Neural cell (in vitro differentiated cells): Measurements from ENCODE around the gene TMEM190. TPM values are rescaled to one million over a fixed set of nuclear protein-coding genes. Genes with fewer than 3 reads are reported as not detected.
A peak's percentile ranks its signal among the peaks of the same experiment; 100 is the strongest.

Experiments used
- H2AFZ ChIP-seq: fragments of 200-600, 300-800 bp; sonication (generic), shearing (Covaris generic); 2 replicates; pipeline ENCODE4 v1.6.0; 2014; ENCODE audit warnings: low read depth, mild to moderate bottlenecking, antibody characterized with exemption, low read length, moderate library complexity
- H3F3A ChIP-seq: fragments of 200-600 bp; shearing (Covaris generic); 2 replicates; pipeline ENCODE4 v1.6.1; 2016; ENCODE audit warnings: mild to moderate bottlenecking, moderate library complexity, mixed read lengths, antibody characterized with exemption, low read length; ENCODE audit not compliant: insufficient read depth, poor library complexity, severe bottlenecking
- H3K27ac ChIP-seq: fragments of 200-600, 300-800 bp; sonication (generic), shearing (Covaris generic); 2 replicates; pipeline ENCODE4 v1.5.1; 2014; ENCODE audit warnings: mild to moderate bottlenecking, low read length, moderate library complexity
- H3K27me3 ChIP-seq: fragments of 300-800, 200-600 bp; sonication (generic), shearing (Covaris generic); 2 replicates; pipeline ENCODE4 v1.6.0; 2014; ENCODE audit warnings: mild to moderate bottlenecking, low read depth, low read length, moderate library complexity; ENCODE audit not compliant: insufficient read depth
- H3K36me3 ChIP-seq: fragments of 300-800, 200-600 bp; sonication (generic), shearing (Covaris generic); 2 replicates; pipeline ENCODE4 v1.5.1; 2014; ENCODE audit warnings: mild to moderate bottlenecking, antibody characterized with exemption, low read length, moderate library complexity; ENCODE audit not compliant: insufficient read depth
- H3K4me2 ChIP-seq: fragments of 300-800, 200-600 bp; sonication (generic), shearing (Covaris generic); 2 replicates; pipeline ENCODE4 v1.6.0; 2014; ENCODE audit warnings: mild to moderate bottlenecking, low read length
- H3K4me3 ChIP-seq: fragments of 300-800, 200-600 bp; sonication (generic), shearing (Covaris generic); 2 replicates; pipeline ENCODE4 v1.5.1; 2014; ENCODE audit warnings: mild to moderate bottlenecking, low read length, moderate library complexity
- H3K79me2 ChIP-seq: fragments of 200-600 bp; shearing (Covaris generic); replicated peaks from 2 replicates; pipeline ENCODE4 v1.6.0; 2014; ENCODE audit warnings: mild to moderate bottlenecking, low read length, moderate library complexity; ENCODE audit not compliant: insufficient read depth
- H3K9ac ChIP-seq: fragments of 300-800, 200-600 bp; sonication (generic), shearing (Covaris generic); 2 replicates; pipeline ENCODE4 v1.6.1; 2016; ENCODE audit warnings: mild to moderate bottlenecking, low read length, mixed read lengths
- H3K9me2 ChIP-seq: fragments of 200-600 bp; shearing (Covaris generic); 2 replicates; pipeline ENCODE4 v1.6.1; 2016; ENCODE audit warnings: mild to moderate bottlenecking, low read length, mixed read lengths; ENCODE audit not compliant: insufficient read depth
- H3K9me3 ChIP-seq: fragments of 200-600, 300-800 bp; sonication (generic), shearing (Covaris generic); 2 replicates; pipeline ENCODE4 v1.6.1; 2016; ENCODE audit warnings: mild to moderate bottlenecking, mixed run types, low read length, moderate library complexity, mixed read lengths
- H4K20me1 ChIP-seq: fragments of 200-600 bp; shearing (Covaris generic); 2 replicates; pipeline ENCODE4 v1.6.1; 2016; ENCODE audit warnings: mild to moderate bottlenecking, mixed run types; ENCODE audit not compliant: insufficient read depth
- CTCF ChIP-seq: fragments of 450-650 bp; IDR thresholded peaks from 2 replicates; pipeline ENCODE4 v1.5.1; 2014; ENCODE audit warnings: antibody characterized with exemption, mild to moderate bottlenecking, moderate library complexity; ENCODE audit not compliant: poor library complexity, severe bottlenecking
- EP300 ChIP-seq: fragments of 450-650 bp; conservative IDR thresholded peaks from 2 replicates; pipeline ENCODE4 v1.6.1; 2014; ENCODE audit warnings: antibody characterized with exemption, mild to moderate bottlenecking, moderate library complexity; ENCODE audit not compliant: poor library complexity, severe bottlenecking
- EZH2 ChIP-seq: fragments of 200-600, 300-800 bp; shearing (Covaris generic), sonication (generic); IDR thresholded peaks from 2 replicates; pipeline ENCODE4 v1.6.1; 2014; ENCODE audit warnings: antibody characterized with exemption, low read length, borderline replicate concordance, mild to moderate bottlenecking; ENCODE audit not compliant: insufficient read depth, poor library complexity, severe bottlenecking
- MXI1 ChIP-seq: fragments of 450-650 bp; conservative IDR thresholded peaks from 2 replicates; pipeline ENCODE4 v1.6.1; 2014; ENCODE audit warnings: antibody characterized with exemption, mild to moderate bottlenecking; ENCODE audit not compliant: poor library complexity, severe bottlenecking
- POLR2AphosphoS5 ChIP-seq: IDR thresholded peaks from 2 replicates; pipeline ENCODE4 v1.6.1; 2012
- RAD21 ChIP-seq: fragments of 450-650 bp; conservative IDR thresholded peaks from 2 replicates; pipeline ENCODE4 v1.6.1; 2014; ENCODE audit warnings: antibody characterized with exemption, mild to moderate bottlenecking, moderate library complexity
- REST ChIP-seq: IDR thresholded peaks from 2 replicates; pipeline ENCODE4 v1.6.1; 2012; ENCODE audit warnings: borderline replicate concordance
- SMC3 ChIP-seq: fragments of 450-650 bp; conservative IDR thresholded peaks from 2 replicates; pipeline ENCODE4 v1.6.1; 2014; ENCODE audit warnings: antibody characterized with exemption, mild to moderate bottlenecking, moderate library complexity; ENCODE audit not compliant: poor library complexity
- TAF1 ChIP-seq: IDR thresholded peaks from 2 replicates; pipeline ENCODE4 v1.6.1; 2012; ENCODE audit warnings: low read depth
- polyA plus RNA-seq: library from polyadenylated mRNA; depleted of rRNA; stranded (reverse); fragments of >200 nt; gene quantifications from 2 replicates; pipeline ENCODE4 v1.2.3, GENCODE V29; 2014

TMEM190 gene
- polyA plus RNA-seq, 1 donor from 2014 or later = not detected

GRCh38 chr19:55370305-55370988 lies 6.2 kb upstream of the TMEM190 start, which contains the start of gene IL11:
Gene IL11, minus strand, starts transcription at chr19:55370463. Its CDS starts 153 bp downstream, at chr19:55370310.
- H3K4me3 ChIP-seq = peak within 1 kb of the TSS; percentile 68
- H3K9me3 ChIP-seq = no peaks in the 10 kb centered on the region
- H3K9me2 ChIP-seq = no peaks in the 10 kb centered on the region
- peak within 1 kb of the TSS; percentile 49 for H3K9ac ChIP-seq
- H4K20me1 ChIP-seq = no peaks in the 10 kb centered on the region
- H2AFZ ChIP-seq = no peak within 1 kb of the TSS
- H3K36me3 ChIP-seq = no peaks in the 10 kb centered on the region
- H3K27ac ChIP-seq = no peak within 1 kb of the TSS
- H3K27me3 ChIP-seq = peaks cover 35% of the 10 kb centered on the region
- no peaks in the 10 kb centered on the region for H3F3A ChIP-seq
- H3K79me2 ChIP-seq = no peaks in the 10 kb centered on the region
- H3K4me2 ChIP-seq = peak within 1 kb of the TSS; percentile 48
- TF ChIP-seq EP300 (no peak), TAF1 (no peak), POLR2AphosphoS5 (no peak), EZH2 (no peak)

GRCh38 chr19:55372316-55373081 lies 4.1 kb upstream of the TMEM190 start:
- Histone ChIP-seq H4K20me1 (no peaks in the 10 kb centered on the region), H3K9ac (no peak overlapping the region), H2AFZ (no peak overlapping the region), H3K27me3 (peaks cover 35% of the 10 kb centered on the region), H3F3A (no peaks in the 10 kb centered on the region), H3K36me3 (no peaks in the 10 kb centered on the region), H3K4me2 (no peak overlapping the region), H3K79me2 (no peaks in the 10 kb centered on the region), H3K4me3 (no peak overlapping the region), H3K27ac (no peak overlapping the region), H3K9me3 (no peaks in the 10 kb centered on the region), H3K9me2 (no peaks in the 10 kb centered on the region)
- TF ChIP-seq TAF1 = no peak
- no peak for TF ChIP-seq CTCF

GRCh38 chr19:55373306-55373992 lies 3.2 kb upstream of the TMEM190 start:
- H2AFZ ChIP-seq = no peak overlapping the region
- TF ChIP-seq SMC3 = no peak
- TF ChIP-seq EZH2 = no peak
- no peak for TF ChIP-seq TAF1
- no peak for TF ChIP-seq CTCF
- TF ChIP-seq RAD21 = no peak
- no peak for TF ChIP-seq EP300
- TF ChIP-seq MXI1 = no peak
- TF ChIP-seq REST = no peak
- no peaks in the 10 kb centered on the region for H3K9me2 ChIP-seq
- no peaks in the 10 kb centered on the region for H3K79me2 ChIP-seq
- peak overlapping the region; percentile 14 for H3K9ac ChIP-seq
- no peaks in the 10 kb centered on the region for H3K36me3 ChIP-seq
- H3K4me3 ChIP-seq = no peak overlapping the region
- no peak overlapping the region for H3K4me2 ChIP-seq
- H3K9me3 ChIP-seq = no peaks in the 10 kb centered on the region
- no peaks in the 10 kb centered on the region for H4K20me1 ChIP-seq
- peaks cover 26% of the 10 kb centered on the region for H3K27me3 ChIP-seq
- no peak overlapping the region for H3K27ac ChIP-seq
- no peaks in the 10 kb centered on the region for H3F3A ChIP-seq
